ENCODE measurements around the gene BBX. TPM values are rescaled to one million over a fixed set of nuclear protein-coding genes. Genes with fewer than 3 reads are reported as not detected.
"Not testable (repeated sequence)": the region's sequence is repeated elsewhere in the genome, so short reads cannot be mapped to it uniquely, and the experiment has no call there.

The BBX gene
- total and polyA plus RNA-seq, 7 experiments from 2014 or later = 44.3 to 120 (median 93.4) TPM

DNA sequence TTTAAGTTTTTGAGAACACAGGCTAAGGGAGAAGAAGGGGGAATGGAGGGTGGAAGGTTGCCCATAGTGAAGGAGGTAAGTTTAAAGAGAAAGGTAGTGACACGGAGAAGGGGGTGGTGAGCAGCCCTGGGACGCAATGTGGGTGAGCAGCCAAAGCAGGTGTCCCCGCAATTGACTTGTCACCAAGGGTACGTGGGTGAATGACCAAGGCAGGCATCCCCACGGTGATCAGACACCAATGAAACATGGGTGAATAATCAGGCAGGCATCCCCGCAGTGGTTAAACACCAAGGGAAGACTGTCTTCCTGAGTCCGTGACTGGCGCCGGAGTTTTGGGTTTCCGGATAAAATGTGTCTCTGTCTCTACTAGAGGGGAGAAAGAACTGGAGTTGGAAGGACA is 48.3 kb downstream of the BBX start:
- H3K9me3 Mint-ChIP-seq; ATAC-seq; H3K4me1 ChIP-seq (ENCODE audit: control insufficient read depth in 2 of 2, insufficient read depth in 2 of 2, low read length in 2 of 2); POLR2A ChIA-PET; DNase-seq; H3K27me3 Mint-ChIP-seq; H3K36me3 ChIP-seq (ENCODE audit: control insufficient read depth in 2 of 3, insufficient read depth in 3 of 3, low read length in 3 of 3); H3K27ac ChIP-seq (ENCODE audit: low read depth, low read length); H3K4me3 Mint-ChIP-seq; H3K9me3 ChIP-seq (ENCODE audit: control insufficient read depth in 2 of 3, low read length in 3 of 3); H3K4me3 ChIP-seq (ENCODE audit: low read length); H3K27me3 ChIP-seq (ENCODE audit: control insufficient read depth in 2 of 2, insufficient read depth in 2 of 2, low read length in 2 of 2); CTCF ChIA-PET: not testable (repeated sequence)
- Mint-ChIP-seq H3K27ac (peak overlapping the region in 6 of 9 donors; percentile 9 to 78 (median 24)), H3K4me1 (peaks cover 0 to 57% (median 47%) of the 10 kb centered on the region in 7 donors), H3K36me3 (peaks cover 0 to 12% (median 0%) of the 10 kb centered on the region in 5 donors)
- intact Hi-C loops (cut with micrococcal nuclease) = loop anchor here in 1 of 2 donors (5.0 kb wide), 1 partner anchor 171 kb away; no protein-coding TSS in a partner anchor

DNA sequence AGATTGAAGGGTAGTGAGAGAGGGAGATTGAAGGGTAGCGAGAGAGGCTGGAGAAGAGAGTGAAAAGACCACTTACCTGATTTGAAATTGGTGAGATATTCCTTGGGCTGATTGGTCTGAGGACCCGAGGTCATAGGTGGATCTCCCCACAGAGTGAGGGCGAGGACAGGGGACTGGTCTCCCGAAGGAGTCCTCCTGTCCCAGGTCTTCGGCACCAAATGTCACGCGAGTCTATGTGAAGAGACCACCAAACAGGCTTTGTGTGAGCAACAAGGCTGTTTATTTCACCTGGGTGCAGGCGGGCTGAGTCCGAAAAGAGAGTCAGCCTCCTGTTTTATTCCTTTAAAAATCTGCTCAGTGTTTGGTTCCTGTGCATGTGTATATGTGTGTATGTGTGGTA is 48.7 kb downstream of the BBX start:
- H3K4me3 ChIP-seq (ENCODE audit: low read length); H3K9me3 Mint-ChIP-seq; POLR2A ChIA-PET; H3K4me3 Mint-ChIP-seq; H3K4me1 ChIP-seq (ENCODE audit: control insufficient read depth in 2 of 2, insufficient read depth in 2 of 2, low read length in 2 of 2); H3K27me3 Mint-ChIP-seq; H3K27ac ChIP-seq (ENCODE audit: low read depth, low read length); H3K9me3 ChIP-seq (ENCODE audit: control insufficient read depth in 2 of 3, low read length in 3 of 3); H3K36me3 ChIP-seq (ENCODE audit: control insufficient read depth in 2 of 3, insufficient read depth in 3 of 3, low read length in 3 of 3); DNase-seq; H3K27me3 ChIP-seq (ENCODE audit: control insufficient read depth in 2 of 2, insufficient read depth in 2 of 2, low read length in 2 of 2); CTCF ChIA-PET; ATAC-seq: not testable (repeated sequence)
- peak overlapping the region in 4 of 9 donors; percentile 9 to 78 (median 16) for H3K27ac Mint-ChIP-seq
- intact Hi-C loops (cut with micrococcal nuclease) = loop anchor here in 1 of 2 donors (5.0 kb wide), 1 partner anchor 171 kb away; no protein-coding TSS in a partner anchor
- peaks cover 0 to 57% (median 47%) of the 10 kb centered on the region in 7 donors for H3K4me1 Mint-ChIP-seq
- H3K36me3 Mint-ChIP-seq = peaks cover 0 to 12% (median 0%) of the 10 kb centered on the region in 5 donors

DNA sequence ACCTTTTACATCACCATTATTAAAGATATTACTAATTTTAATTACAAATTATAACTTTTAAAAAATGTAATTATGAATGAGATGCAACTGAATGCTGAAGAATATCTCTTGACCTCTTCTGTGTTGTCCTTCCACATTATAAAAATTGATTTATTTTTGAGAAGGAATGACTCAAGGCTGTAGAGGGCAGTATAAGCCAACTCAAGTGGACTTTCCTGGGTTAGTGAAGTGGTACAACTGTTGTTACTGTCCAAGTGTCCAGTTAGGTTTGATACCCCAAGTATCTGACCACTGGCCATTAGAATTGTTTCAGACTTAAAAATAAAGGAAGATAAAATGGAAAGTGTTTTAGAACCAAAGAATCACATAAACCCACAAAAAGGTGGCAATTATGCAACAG is 51.9 kb downstream of the BBX start:
- Histone ChIP-seq H3K27me3 (ENCODE audit: control insufficient read depth in 2 of 2, insufficient read depth in 2 of 2, low read length in 2 of 2) (no peaks in the 10 kb centered on the region), H3K9me3 (ENCODE audit: control insufficient read depth in 2 of 3, low read length in 3 of 3) (no peaks in the 10 kb centered on the region), H3K4me1 (ENCODE audit: control insufficient read depth in 2 of 2, insufficient read depth in 2 of 2, low read length in 2 of 2) (peaks cover 0 to 9% of the 10 kb centered on the region in 2 donors), H3K4me3 (ENCODE audit: low read length) (no peak overlapping the region), H3K27ac (ENCODE audit: low read depth, low read length) (no peak overlapping the region), H3K36me3 (ENCODE audit: control insufficient read depth in 2 of 3, insufficient read depth in 3 of 3, low read length in 3 of 3) (no peaks in the 10 kb centered on the region)
- intact Hi-C loops (cut with micrococcal nuclease) = loop anchor here (1.0 to 5.0 kb wide), 4 partner anchors 52 to 353 kb away; partner anchors contain the start of gene BBX (in 1 of the 2)
- no peak overlapping the region for H3K27ac Mint-ChIP-seq
- ChIA-PET CTCF (interaction anchor here (0.6 to 1.5 kb wide), 4 partner anchors 21 to 114 kb away, joined by 3 read pairs; no protein-coding TSS in a partner anchor), POLR2A (interaction anchor here (0.9 kb wide), 1 partner anchor 189 kb away, joined by 3 read pairs; no protein-coding TSS in a partner anchor)
- ATAC-seq (peak; percentile 63), DNase-seq (peak in 1 of 9 donors; percentile 5)
- H3K9me3 Mint-ChIP-seq = no peaks in the 10 kb centered on the region
- peaks cover 0 to 4% (median 0%) of the 10 kb centered on the region in 5 donors for H3K36me3 Mint-ChIP-seq
- no peaks in the 10 kb centered on the region for H3K27me3 Mint-ChIP-seq
- H3K4me1 Mint-ChIP-seq = peaks cover 10 to 61% (median 51%) of the 10 kb centered on the region in 7 donors
- no peak overlapping the region for H3K4me3 Mint-ChIP-seq

DNA sequence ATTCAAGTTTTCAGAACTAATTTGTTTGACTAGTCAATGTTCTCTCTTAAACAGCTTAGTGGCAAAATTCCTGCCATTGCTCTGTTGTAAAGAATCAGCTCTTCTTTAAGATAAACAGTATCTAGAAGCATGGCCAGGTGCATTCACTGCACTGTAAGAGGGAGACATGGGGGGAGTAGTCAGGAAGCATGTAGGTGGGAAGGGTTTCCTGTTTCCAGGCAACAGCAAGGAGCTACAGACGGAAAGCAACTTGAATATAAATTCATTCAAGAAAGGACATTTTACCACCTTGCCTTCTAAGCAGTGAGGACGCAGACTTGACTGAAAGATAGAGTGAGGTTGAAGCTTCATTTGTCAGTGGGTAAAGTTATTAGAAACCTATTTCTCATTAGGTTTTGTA is 55.3 kb downstream of the BBX start:
- no peak overlapping the region for H3K4me3 ChIP-seq (ENCODE audit: low read length)
- POLR2A ChIA-PET = interaction anchor here (1.3 kb wide), 1 partner anchor 12 kb away, joined by 3 read pairs; no protein-coding TSS in a partner anchor
- ATAC-seq = no peak

DNA sequence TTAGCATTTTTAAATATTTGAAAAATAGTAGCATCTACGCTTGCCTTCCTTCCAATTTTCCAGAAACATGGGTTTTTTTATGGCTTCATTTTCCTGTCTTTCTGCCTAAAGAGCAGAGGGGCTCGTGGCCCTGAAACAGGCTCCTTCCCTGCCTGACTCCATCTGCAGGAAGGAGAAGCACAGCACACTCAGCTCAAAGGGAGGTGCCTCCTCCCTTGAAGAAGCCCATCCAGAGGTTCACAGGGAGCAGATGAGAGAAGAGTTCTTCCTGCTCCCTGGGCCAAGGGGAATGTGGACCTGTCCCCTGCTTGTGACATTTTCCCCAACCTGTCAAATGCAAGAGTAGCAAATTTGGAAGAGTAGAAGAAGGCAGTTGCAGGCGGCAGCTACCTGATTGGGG is 55.8 kb downstream of the BBX start:
- no peak for ATAC-seq
- Mint-ChIP-seq H3K36me3 (peaks cover 0 to 4% (median 0%) of the 10 kb centered on the region in 5 donors), H3K4me1 (peaks cover 10 to 57% (median 42%) of the 10 kb centered on the region in 7 donors), H3K27me3 (no peaks in the 10 kb centered on the region), H3K4me3 (peak overlapping the region in 2 of 10 donors; percentile 27 to 46), H3K27ac (peak overlapping the region in 6 of 9 donors; percentile 0 to 55 (median 28)), H3K9me3 (no peaks in the 10 kb centered on the region)
- H3K4me1 ChIP-seq (ENCODE audit: control insufficient read depth in 2 of 2, insufficient read depth in 2 of 2, low read length in 2 of 2) = peaks cover 0 to 9% of the 10 kb centered on the region in 2 donors
- DNase-seq = no peak
- CTCF ChIA-PET = no interaction called here
- H3K27ac ChIP-seq (ENCODE audit: low read depth, low read length) = no peak overlapping the region
- intact Hi-C loops (cut with micrococcal nuclease) = loop anchor here in 1 of 2 donors (5.0 kb wide), 1 partner anchor 56 kb away; the partner anchor contains the start of gene BBX
- POLR2A ChIA-PET = interaction anchor here (1.3 kb wide), 1 partner anchor 12 kb away, joined by 3 read pairs; no protein-coding TSS in a partner anchor
- H3K9me3 ChIP-seq (ENCODE audit: control insufficient read depth in 2 of 3, low read length in 3 of 3) = no peaks in the 10 kb centered on the region
- H3K4me3 ChIP-seq (ENCODE audit: low read length) = no peak overlapping the region
- H3K36me3 ChIP-seq (ENCODE audit: control insufficient read depth in 2 of 3, insufficient read depth in 3 of 3, low read length in 3 of 3) = no peaks in the 10 kb centered on the region
- H3K27me3 ChIP-seq (ENCODE audit: control insufficient read depth in 2 of 2, insufficient read depth in 2 of 2, low read length in 2 of 2) = no peaks in the 10 kb centered on the region

More for the DNA sequence above, 55.3 kb downstream of the BBX start:
- Mint-ChIP-seq H3K9me3 (no peaks in the 10 kb centered on the region), H3K36me3 (peaks cover 0 to 4% (median 0%) of the 10 kb centered on the region in 5 donors), H3K4me3 (peak overlapping the region in 3 of 10 donors; percentile 5 to 31 (median 27)), H3K27ac (peak overlapping the region in 6 of 9 donors; percentile 16 to 55 (median 30)), H3K27me3 (no peaks in the 10 kb centered on the region), H3K4me1 (peaks cover 10 to 55% (median 41%) of the 10 kb centered on the region in 7 donors)
- Histone ChIP-seq H3K27ac (ENCODE audit: low read depth, low read length) (no peak overlapping the region), H3K27me3 (ENCODE audit: control insufficient read depth in 2 of 2, insufficient read depth in 2 of 2, low read length in 2 of 2) (no peaks in the 10 kb centered on the region), H3K4me1 (ENCODE audit: control insufficient read depth in 2 of 2, insufficient read depth in 2 of 2, low read length in 2 of 2) (peaks cover 0 to 9% of the 10 kb centered on the region in 2 donors), H3K9me3 (ENCODE audit: control insufficient read depth in 2 of 3, low read length in 3 of 3) (no peaks in the 10 kb centered on the region), H3K36me3 (ENCODE audit: control insufficient read depth in 2 of 3, insufficient read depth in 3 of 3, low read length in 3 of 3) (no peaks in the 10 kb centered on the region)
- no peak for DNase-seq
- intact Hi-C loops (cut with micrococcal nuclease) = loop anchor here in 1 of 2 donors (5.0 kb wide), 1 partner anchor 56 kb away; the partner anchor contains the start of gene BBX
- CTCF ChIA-PET = no interaction called here

DNA sequence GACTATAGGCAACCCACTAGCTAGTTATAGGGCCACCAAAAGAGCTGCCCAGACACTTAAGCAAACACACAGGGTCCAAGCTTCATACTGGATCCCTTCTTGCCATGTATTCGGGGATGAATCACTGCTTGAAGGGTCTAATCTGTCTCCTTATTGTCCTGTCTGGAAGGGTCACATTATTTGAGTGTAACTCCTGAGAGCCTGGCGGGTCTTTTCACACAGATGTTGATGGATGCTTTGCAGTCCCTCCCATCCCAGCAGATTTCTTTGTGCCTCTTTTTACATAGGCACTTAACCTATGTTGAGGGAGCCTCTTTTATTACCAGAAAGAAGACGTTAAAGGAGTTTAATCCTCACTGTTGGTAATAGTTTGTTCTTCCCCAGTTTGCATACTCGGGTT is 56.6 kb downstream of the BBX start:
- intact Hi-C loops (cut with micrococcal nuclease) = loop anchor here in 1 of 2 donors (5.0 kb wide), 1 partner anchor 57 kb away; the partner anchor contains the start of gene BBX
- H3K36me3 ChIP-seq (ENCODE audit: control insufficient read depth in 2 of 3, insufficient read depth in 3 of 3, low read length in 3 of 3) = no peaks in the 10 kb centered on the region
- H3K4me3 ChIP-seq (ENCODE audit: low read length) = no peak overlapping the region
- H3K27me3 Mint-ChIP-seq = no peaks in the 10 kb centered on the region
- POLR2A ChIA-PET = interaction anchor here (1.3 kb wide), 1 partner anchor 11 kb away, joined by 3 read pairs; no protein-coding TSS in a partner anchor
- ATAC-seq = no peak
- peaks cover 0 to 4% (median 0%) of the 10 kb centered on the region in 5 donors for H3K36me3 Mint-ChIP-seq
- no peaks in the 10 kb centered on the region for H3K9me3 ChIP-seq (ENCODE audit: control insufficient read depth in 2 of 3, low read length in 3 of 3)
- DNase-seq = no peak
- H3K27ac Mint-ChIP-seq = peak overlapping the region in 1 of 9 donors; percentile 82
- H3K4me1 Mint-ChIP-seq = peaks cover 10 to 57% (median 42%) of the 10 kb centered on the region in 7 donors
- no peak overlapping the region for H3K27ac ChIP-seq (ENCODE audit: low read depth, low read length)
- no peaks in the 10 kb centered on the region for H3K9me3 Mint-ChIP-seq
- CTCF ChIA-PET = no interaction called here
- H3K4me1 ChIP-seq (ENCODE audit: control insufficient read depth in 2 of 2, insufficient read depth in 2 of 2, low read length in 2 of 2) = peaks cover 0 to 9% of the 10 kb centered on the region in 2 donors
- no peaks in the 10 kb centered on the region for H3K27me3 ChIP-seq (ENCODE audit: control insufficient read depth in 2 of 2, insufficient read depth in 2 of 2, low read length in 2 of 2)
- H3K4me3 Mint-ChIP-seq = no peak overlapping the region

Data from naive thymus-derived CD4-positive, alpha-beta T cell (primary cell).